ENCODE results near the gene OSBPL10. TPM values are rescaled to one million over a fixed set of nuclear protein-coding genes. Genes with fewer than 3 reads are reported as not detected.

OSBPL10 gene
- total and polyA plus RNA-seq, 2 donors (not counting 1 experiment from before 2014, with no cell fraction given): 7.1 to 7.5 TPM

DNA sequence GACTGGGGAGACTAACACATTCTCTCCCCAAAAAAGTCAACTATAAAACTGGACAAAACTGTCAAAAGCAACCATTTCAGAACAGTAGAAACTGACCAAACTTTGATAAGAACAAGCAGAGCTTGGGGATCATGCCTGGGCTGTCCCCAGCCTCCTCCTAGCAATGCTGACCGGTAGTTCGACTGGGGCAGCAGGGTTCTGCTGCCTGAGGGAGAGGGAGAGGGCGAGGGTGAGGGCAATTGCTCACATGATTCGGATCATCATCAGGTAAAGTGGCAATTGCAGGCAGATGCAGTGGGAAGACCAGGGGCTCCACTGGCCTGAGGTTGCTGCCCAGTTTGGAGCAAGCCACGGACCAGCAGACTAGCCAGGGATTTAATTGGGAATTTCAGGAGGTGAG, 88.6 kb downstream of the OSBPL10 start:
- Histone ChIP-seq H3K79me2 (ENCODE audit: control insufficient read depth, insufficient read depth, low read length) (no peaks in the 10 kb centered on the region), H3K9ac (ENCODE audit: insufficient read depth, low read length) (no peak overlapping the region), H4K20me1 (ENCODE audit: control insufficient read depth, extremely low read depth, insufficient read depth, low read length) (no peaks in the 10 kb centered on the region), H3K4me3 (replicated peaks in 1 of 4; ENCODE audit: control extremely low read depth in 1 of 4, insufficient read depth in 1 of 4, low read depth in 3 of 4, low read length in 4 of 4) (no peak overlapping the region), H3K27me3 (ENCODE audit: control insufficient read depth, insufficient read depth, low read length) (no peaks in the 10 kb centered on the region), H3K9me3 (ENCODE audit: control insufficient read depth, insufficient read depth, low read depth, low read length) (no peaks in the 10 kb centered on the region), H3K27ac (ENCODE audit: insufficient read depth, low read length) (no peak overlapping the region), H2AFZ (ENCODE audit: low read length) (no peak overlapping the region), H3K36me3 (ENCODE audit: control insufficient read depth, insufficient read depth, low read length) (no peaks in the 10 kb centered on the region), H3K4me2 (ENCODE audit: extremely low read depth, insufficient read depth, low read length) (no peak overlapping the region), H3K4me1 (ENCODE audit: control insufficient read depth, extremely low read depth, insufficient read depth, low read length) (no peaks in the 10 kb centered on the region)
- DNase-seq (ENCODE audit: low read depth in 2 of 2): no peak
- TF ChIP-seq, protein P1, sequence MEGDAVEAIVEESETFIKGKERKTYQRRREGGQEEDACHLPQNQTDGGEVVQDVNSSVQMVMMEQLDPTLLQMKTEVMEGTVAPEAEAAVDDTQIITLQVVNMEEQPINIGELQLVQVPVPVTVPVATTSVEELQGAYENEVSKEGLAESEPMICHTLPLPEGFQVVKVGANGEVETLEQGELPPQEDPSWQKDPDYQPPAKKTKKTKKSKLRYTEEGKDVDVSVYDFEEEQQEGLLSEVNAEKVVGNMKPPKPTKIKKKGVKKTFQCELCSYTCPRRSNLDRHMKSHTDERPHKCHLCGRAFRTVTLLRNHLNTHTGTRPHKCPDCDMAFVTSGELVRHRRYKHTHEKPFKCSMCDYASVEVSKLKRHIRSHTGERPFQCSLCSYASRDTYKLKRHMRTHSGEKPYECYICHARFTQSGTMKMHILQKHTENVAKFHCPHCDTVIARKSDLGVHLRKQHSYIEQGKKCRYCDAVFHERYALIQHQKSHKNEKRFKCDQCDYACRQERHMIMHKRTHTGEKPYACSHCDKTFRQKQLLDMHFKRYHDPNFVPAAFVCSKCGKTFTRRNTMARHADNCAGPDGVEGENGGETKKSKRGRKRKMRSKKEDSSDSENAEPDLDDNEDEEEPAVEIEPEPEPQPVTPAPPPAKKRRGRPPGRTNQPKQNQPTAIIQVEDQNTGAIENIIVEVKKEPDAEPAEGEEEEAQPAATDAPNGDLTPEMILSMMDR (conservative IDR thresholded peaks at IDR 0.05 in 1 of 2, IDR thresholded peaks at IDR 0.05 in 1 of 2; ENCODE audit: low read depth in 1 of 2, low read length in 2 of 2): no peak
- no peak for TF ChIP-seq EZH2 (IDR thresholded peaks at IDR 0.05; ENCODE audit: low read length, missing control alignments)

DNA sequence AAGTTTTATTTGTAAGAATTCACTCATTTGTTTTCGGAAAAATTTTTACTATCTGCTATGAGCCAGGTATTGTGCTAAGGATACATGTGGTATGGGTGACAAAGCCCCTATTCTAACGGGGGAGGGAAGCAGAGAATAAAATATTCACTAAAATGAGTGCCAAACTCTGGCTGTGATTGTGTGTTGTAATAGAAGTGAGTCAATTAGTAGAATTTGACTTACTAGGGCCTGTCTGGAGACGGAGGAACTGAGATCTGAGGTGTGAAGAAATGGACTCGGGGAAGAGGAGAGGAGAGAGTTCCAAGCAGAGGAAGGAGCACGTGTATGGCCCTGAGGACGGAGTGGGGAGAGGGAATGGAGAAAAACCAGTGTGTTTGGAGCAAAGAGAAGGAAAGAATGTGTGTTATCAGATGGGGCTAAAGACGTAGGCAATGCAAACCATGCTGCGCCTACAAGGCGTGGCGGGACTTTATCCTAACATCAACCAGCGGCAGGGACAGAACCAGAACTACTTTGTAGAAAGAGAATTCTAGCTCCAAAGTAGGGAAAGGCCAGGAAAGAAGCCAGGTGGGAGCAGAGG, 89.1 kb downstream of the OSBPL10 start:
- no peak for TF ChIP-seq EZH2 (IDR thresholded peaks at IDR 0.05; ENCODE audit: low read length, missing control alignments)
- TF ChIP-seq, protein P1 (conservative IDR thresholded peaks at IDR 0.05 in 1 of 2, IDR thresholded peaks at IDR 0.05 in 1 of 2; ENCODE audit: low read depth in 1 of 2, low read length in 2 of 2): no peak
- H3K4me1 ChIP-seq (ENCODE audit: control insufficient read depth, extremely low read depth, insufficient read depth, low read length): no peaks in the 10 kb centered on the region
- no peak overlapping the region for H3K9ac ChIP-seq (ENCODE audit: insufficient read depth, low read length)
- no peak overlapping the region for H3K4me3 ChIP-seq (replicated peaks in 1 of 4; ENCODE audit: control extremely low read depth in 1 of 4, insufficient read depth in 1 of 4, low read depth in 3 of 4, low read length in 4 of 4)
- no peaks in the 10 kb centered on the region for H3K27me3 ChIP-seq (ENCODE audit: control insufficient read depth, insufficient read depth, low read length)
- no peaks in the 10 kb centered on the region for H3K9me3 ChIP-seq (ENCODE audit: control insufficient read depth, insufficient read depth, low read depth, low read length)
- H3K79me2 ChIP-seq (ENCODE audit: control insufficient read depth, insufficient read depth, low read length): no peaks in the 10 kb centered on the region
- DNase-seq (ENCODE audit: low read depth in 2 of 2): no peak
- H3K36me3 ChIP-seq (ENCODE audit: control insufficient read depth, insufficient read depth, low read length): no peaks in the 10 kb centered on the region
- H3K4me2 ChIP-seq (ENCODE audit: extremely low read depth, insufficient read depth, low read length): no peak overlapping the region
- H3K27ac ChIP-seq (ENCODE audit: insufficient read depth, low read length): no peak overlapping the region
- H2AFZ ChIP-seq (ENCODE audit: low read length): no peak overlapping the region
- no peaks in the 10 kb centered on the region for H4K20me1 ChIP-seq (ENCODE audit: control insufficient read depth, extremely low read depth, insufficient read depth, low read length)

DNA sequence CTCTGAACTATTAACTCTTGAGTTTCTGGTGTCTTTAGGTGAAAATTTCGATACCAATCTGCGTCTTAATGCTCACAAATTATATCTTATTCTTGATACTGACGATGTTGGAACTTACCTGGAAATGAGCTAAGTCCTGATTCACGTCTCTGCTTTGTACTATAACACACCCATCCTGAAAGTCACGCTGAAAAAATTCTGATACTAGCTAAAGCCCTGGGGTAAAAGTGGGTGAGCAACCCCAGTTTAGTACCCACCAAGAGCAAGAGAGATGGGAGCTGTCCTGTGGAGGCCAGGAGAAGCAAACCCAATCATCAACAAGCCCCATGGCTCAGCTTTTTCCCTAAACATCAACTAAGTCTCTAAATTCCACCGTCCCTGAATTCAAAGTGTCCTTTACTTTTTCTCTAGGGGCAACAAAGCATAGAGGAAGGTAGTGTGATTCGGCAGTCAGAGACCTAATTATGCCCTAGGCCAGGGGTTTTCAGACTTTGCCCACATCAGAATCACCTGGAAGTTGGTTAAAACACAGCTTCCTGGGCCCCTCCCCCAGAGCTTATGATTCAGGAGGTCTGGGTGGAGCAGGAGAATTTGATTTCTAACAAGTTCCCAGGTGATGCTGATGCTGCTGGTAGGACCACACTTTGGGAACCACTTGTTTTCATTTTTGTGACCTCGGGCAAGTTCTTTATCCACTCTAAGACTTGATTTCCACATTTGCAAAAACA, 90.2 kb downstream of the OSBPL10 start:
- Histone ChIP-seq H3K9ac (ENCODE audit: insufficient read depth, low read length) (no peak overlapping the region), H3K27ac (ENCODE audit: insufficient read depth, low read length) (no peak overlapping the region), H3K36me3 (ENCODE audit: control insufficient read depth, insufficient read depth, low read length) (no peaks in the 10 kb centered on the region), H3K27me3 (ENCODE audit: control insufficient read depth, insufficient read depth, low read length) (no peaks in the 10 kb centered on the region), H3K79me2 (ENCODE audit: control insufficient read depth, insufficient read depth, low read length) (no peaks in the 10 kb centered on the region), H3K4me3 (replicated peaks in 1 of 4; ENCODE audit: control extremely low read depth in 1 of 4, insufficient read depth in 1 of 4, low read depth in 3 of 4, low read length in 4 of 4) (no peak overlapping the region), H3K4me2 (ENCODE audit: extremely low read depth, insufficient read depth, low read length) (no peak overlapping the region), H2AFZ (ENCODE audit: low read length) (no peak overlapping the region), H4K20me1 (ENCODE audit: control insufficient read depth, extremely low read depth, insufficient read depth, low read length) (no peaks in the 10 kb centered on the region), H3K4me1 (ENCODE audit: control insufficient read depth, extremely low read depth, insufficient read depth, low read length) (no peaks in the 10 kb centered on the region), H3K9me3 (ENCODE audit: control insufficient read depth, insufficient read depth, low read depth, low read length) (no peaks in the 10 kb centered on the region)
- TF ChIP-seq, protein P1 (conservative IDR thresholded peaks at IDR 0.05 in 1 of 2, IDR thresholded peaks at IDR 0.05 in 1 of 2; ENCODE audit: low read depth in 1 of 2, low read length in 2 of 2): no peak
- no peak for TF ChIP-seq EZH2 (IDR thresholded peaks at IDR 0.05; ENCODE audit: low read length, missing control alignments)
- DNase-seq (ENCODE audit: low read depth in 2 of 2): no peak

Data from fibroblast of lung (primary cell).